SK-N-SH treated with all-trans-retinoic acid at 6 μM for 48 hours (cell line): Measurements from ENCODE around the gene ATRNL1.

ENCODE experiments used
- ARNTL ChIP-seq: fragments of 450-650 bp; formaldehyde crosslinking; IDR thresholded peaks from 2 replicates; pipeline ENCODE4 v1.5.0; 2020; ENCODE audit warnings: low read depth, mild to moderate bottlenecking, moderate library complexity, borderline replicate concordance
- CSRNP3 ChIP-seq: fragments of 250-450 bp; sonication (Bioruptor Pico); IDR thresholded peaks from 2 replicates; pipeline ENCODE4 v1.5.1; 2021; ENCODE audit warnings: mild to moderate bottlenecking, moderate library complexity
- OSR1 ChIP-seq: fragments of 250-450 bp; sonication (Bioruptor Pico); IDR thresholded peaks from 2 replicates; pipeline ENCODE4 v1.8.0; 2022; ENCODE audit warnings: moderate library complexity, mild to moderate bottlenecking, inconsistent platforms
- PATZ1 ChIP-seq: fragments of 250-450 bp; sonication (Bioruptor Pico); IDR thresholded peaks from 2 replicates; pipeline ENCODE4 v1.8.0; 2020; ENCODE audit warnings: mild to moderate bottlenecking, moderate library complexity, borderline replicate concordance
- POU6F1 ChIP-seq: fragments of 250-450 bp; sonication (Bioruptor Pico); IDR thresholded peaks from 2 replicates; pipeline ENCODE4 v1.8.0; 2021; ENCODE audit warnings: low read depth, mild to moderate bottlenecking, moderate library complexity, borderline replicate concordance
- SNAI2 ChIP-seq: fragments of 250-450 bp; sonication (Bioruptor Pico); IDR thresholded peaks from 2 replicates; pipeline ENCODE4 v1.5.0; 2020; ENCODE audit warnings: mild to moderate bottlenecking, moderate library complexity
- ZFP30 ChIP-seq: fragments of 450-650 bp; formaldehyde crosslinking; IDR thresholded peaks from 2 replicates; pipeline ENCODE4 v1.5.0; 2022; ENCODE audit warnings: mild to moderate bottlenecking, moderate library complexity

GRCh38 chr10:115771755-115772154 is 678.6 kb downstream of the ATRNL1 start:
- TF ChIP-seq ARNTL (no peak), SNAI2 (CRISPR knock-in tag) (no peak), PATZ1 (CRISPR knock-in tag) (no peak), POU6F1 (CRISPR knock-in tag) (no peak), CSRNP3 (CRISPR knock-in tag) (no peak), OSR1 (no peak), ZFP30 (no peak)
